ENCODE data around the gene EEF2K. TPM values are rescaled to one million over a fixed set of nuclear protein-coding genes. Genes with fewer than 3 reads are reported as not detected.
A peak's percentile ranks its signal among the peaks of the same experiment; 100 is the strongest.
"Not testable (repeated sequence)": the region's sequence is repeated elsewhere in the genome, so short reads cannot be mapped to it uniquely, and the experiment has no call there.

EEF2K gene
- total RNA-seq, 4 donors from 2014 or later, result 15.6 to 21.3 (median 19.9) TPM

DNA sequence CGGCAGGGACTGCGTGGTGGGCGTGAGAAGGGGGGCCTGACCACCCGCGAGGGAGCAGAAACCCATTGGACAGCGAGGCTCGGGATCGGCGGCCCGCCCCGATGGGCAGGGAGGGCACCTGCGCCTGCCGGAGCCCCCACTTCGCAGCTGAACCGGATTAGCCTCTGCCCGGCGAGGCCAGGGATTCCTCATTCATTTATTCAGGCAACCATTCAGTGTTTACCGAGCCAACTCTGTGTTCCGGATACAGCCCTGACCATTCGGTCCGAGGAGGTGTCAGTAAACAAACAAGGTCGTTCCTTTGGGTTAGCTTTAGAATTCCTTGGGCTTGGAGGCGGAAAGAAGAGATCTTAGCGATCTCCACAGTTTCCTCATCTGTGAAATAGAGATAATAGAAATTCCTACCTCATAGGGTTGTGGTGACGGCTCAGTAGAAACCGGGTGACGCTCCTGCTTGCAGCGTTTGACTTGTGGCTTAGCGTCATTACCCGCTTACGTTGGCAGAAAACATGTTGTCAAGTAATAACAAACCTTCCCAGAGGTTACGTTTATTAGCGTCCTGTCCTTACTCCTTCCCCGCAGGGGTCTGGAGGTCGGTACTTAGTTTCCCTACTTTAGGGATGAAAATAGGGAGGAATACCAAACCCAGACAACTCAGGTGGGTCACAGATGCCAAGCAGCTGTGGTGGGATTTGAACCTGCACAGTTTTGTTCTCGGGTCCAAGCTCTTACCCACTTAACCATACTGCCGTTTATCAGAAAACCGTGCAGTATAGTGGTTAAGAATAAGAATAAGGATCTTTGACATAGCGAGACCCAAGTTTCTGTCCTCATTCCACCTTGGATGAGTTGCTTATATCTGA lies 92.0 kb downstream of the EEF2K start:
- no peaks in the 10 kb centered on the region for H3K27me3 ChIP-seq
- 1 to 2% methylated on average over 25 to 31 of the region's 39 CpGs for WGBS, 2 donors
- peak overlapping the region; percentile 23 to 77 (median 66) for H3K4me3 ChIP-seq (replicated peaks in 1 of 3)
- intact Hi-C loops (cut with DNase I), result loop anchor here (5.0 kb wide), 3 partner anchors 91 to 291 kb away; partner anchors contain the start of genes EEF2K and MOSMO
- peak in 1 of 2 donors; percentile 10 for TF ChIP-seq POLR2A (IDR thresholded peaks at IDR 0.05)
- TF ChIP-seq, protein P1, sequence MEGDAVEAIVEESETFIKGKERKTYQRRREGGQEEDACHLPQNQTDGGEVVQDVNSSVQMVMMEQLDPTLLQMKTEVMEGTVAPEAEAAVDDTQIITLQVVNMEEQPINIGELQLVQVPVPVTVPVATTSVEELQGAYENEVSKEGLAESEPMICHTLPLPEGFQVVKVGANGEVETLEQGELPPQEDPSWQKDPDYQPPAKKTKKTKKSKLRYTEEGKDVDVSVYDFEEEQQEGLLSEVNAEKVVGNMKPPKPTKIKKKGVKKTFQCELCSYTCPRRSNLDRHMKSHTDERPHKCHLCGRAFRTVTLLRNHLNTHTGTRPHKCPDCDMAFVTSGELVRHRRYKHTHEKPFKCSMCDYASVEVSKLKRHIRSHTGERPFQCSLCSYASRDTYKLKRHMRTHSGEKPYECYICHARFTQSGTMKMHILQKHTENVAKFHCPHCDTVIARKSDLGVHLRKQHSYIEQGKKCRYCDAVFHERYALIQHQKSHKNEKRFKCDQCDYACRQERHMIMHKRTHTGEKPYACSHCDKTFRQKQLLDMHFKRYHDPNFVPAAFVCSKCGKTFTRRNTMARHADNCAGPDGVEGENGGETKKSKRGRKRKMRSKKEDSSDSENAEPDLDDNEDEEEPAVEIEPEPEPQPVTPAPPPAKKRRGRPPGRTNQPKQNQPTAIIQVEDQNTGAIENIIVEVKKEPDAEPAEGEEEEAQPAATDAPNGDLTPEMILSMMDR (IDR thresholded peaks at IDR 0.05), result no peak
- H3K4me1 ChIP-seq, result peaks cover 2 to 5% of the 10 kb centered on the region in 2 donors
- no peaks in the 10 kb centered on the region for H3K9me3 ChIP-seq
- peak; percentile 63 to 70 for DNase-seq
- peaks cover 0 to 4% of the 10 kb centered on the region in 2 donors for H3K36me3 ChIP-seq
- H3K27ac ChIP-seq, result peak overlapping the region; percentile 79 to 93 (median 92)

DNA sequence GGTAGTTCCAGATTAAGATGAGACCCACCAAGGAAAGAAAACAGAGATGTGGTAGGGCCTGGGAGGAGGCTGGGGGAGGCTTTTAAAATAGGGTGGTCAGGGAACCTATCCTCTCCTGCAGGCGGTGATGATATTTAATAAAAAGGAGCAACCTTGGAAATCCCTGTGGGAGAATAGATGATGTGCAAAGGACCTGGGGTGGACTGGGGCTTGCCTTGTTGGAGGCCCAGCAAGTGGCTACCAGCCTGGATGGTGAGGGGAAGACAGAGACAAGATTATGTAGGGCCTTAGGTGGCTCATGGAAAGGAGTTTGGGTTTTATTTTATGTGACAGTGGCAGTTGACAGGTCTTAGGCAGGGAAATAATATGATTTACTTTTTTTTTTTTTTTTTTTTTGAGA lies 93.0 kb downstream of the EEF2K start:
- Histone ChIP-seq H3K27me3 (no peaks in the 10 kb centered on the region), H3K27ac (peak overlapping the region in 2 of 3 donors; percentile 92 to 93), H3K4me1 (peaks cover 2 to 5% of the 10 kb centered on the region in 2 donors), H3K4me3 (replicated peaks in 1 of 3) (no peak overlapping the region), H3K36me3 (peaks cover 0 to 6% of the 10 kb centered on the region in 2 donors), H3K9me3 (no peaks in the 10 kb centered on the region)
- DNase-seq, result no peak
- TF ChIP-seq, protein P1 (IDR thresholded peaks at IDR 0.05), result no peak
- no peak for TF ChIP-seq POLR2A (IDR thresholded peaks at IDR 0.05)
- 90 to 97% methylated on average over 1 of the region's 1 CpG for WGBS, 2 donors
- intact Hi-C loops (cut with DNase I), result loop anchor here (5.0 kb wide), 3 partner anchors 92 to 292 kb away; partner anchors contain the start of genes EEF2K and MOSMO

DNA sequence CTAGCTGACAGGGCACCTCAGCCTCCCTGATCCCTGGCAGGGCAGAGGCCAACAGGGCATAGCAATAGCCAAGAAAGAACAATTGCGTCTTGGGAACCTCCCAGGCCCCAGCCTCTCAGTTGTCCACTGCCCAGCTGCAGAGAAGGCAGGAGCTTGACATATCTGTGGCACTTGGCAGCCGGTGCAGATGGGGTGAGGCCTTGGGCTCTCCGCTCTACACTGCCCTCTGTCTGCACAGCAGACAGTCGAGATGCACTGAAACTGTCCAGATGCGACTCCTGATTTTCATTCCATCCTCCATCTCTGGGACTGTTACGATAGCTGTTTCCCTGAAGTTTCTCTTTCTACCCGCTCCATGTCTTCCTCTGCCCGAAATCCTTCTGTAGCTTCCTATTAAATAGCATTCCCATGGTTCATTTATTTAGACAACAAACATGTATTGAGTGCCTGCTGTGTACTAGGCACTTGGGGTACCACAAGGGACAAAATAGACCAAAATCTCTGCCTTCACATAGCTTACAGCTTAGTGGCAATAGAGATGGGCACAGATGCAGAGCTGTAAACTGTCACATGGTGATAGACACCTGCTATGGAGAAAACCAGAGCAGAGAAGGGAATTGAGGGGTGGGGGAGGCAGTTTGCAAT lies 94.5 kb downstream of the EEF2K start:
- H3K4me1 ChIP-seq, result peaks cover 2 to 5% of the 10 kb centered on the region in 2 donors
- intact Hi-C loops (cut with DNase I), result no loop called here
- DNase-seq, result peak; percentile 43 to 62
- no peak for TF ChIP-seq POLR2A (IDR thresholded peaks at IDR 0.05)
- TF ChIP-seq, protein P1 (IDR thresholded peaks at IDR 0.05), result peak in 4 of 6 experiments; percentile 17 to 58 (median 38)
- WGBS, 2 donors, result 57 to 66% methylated on average over 7 to 8 of the region's 8 CpGs
- H3K36me3 ChIP-seq, result peaks cover 0 to 13% of the 10 kb centered on the region in 2 donors
- H3K27ac ChIP-seq, result no peak overlapping the region
- no peak overlapping the region for H3K4me3 ChIP-seq (replicated peaks in 1 of 3)
- H3K27me3 ChIP-seq, result no peaks in the 10 kb centered on the region
- no peaks in the 10 kb centered on the region for H3K9me3 ChIP-seq

DNA sequence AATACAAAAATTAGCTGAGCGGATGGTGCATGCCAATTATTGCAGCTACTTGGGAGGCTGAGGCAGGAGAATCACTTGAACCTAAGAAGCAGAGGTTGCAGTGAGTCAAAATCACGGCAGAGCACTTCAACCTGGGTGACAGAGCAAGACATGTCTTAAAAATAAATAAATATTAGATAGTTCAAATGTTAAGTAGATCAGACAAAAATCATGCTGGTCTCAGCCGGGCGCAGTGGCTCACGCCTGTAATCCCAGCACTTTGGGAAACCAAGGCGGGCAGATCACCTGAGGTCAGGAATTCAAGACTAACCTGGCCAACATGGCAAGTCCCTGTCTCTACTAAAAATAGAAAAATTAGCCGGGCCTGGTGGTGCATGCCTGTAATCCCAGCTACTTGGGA lies 95.3 kb downstream of the EEF2K start:
- peaks cover 0 to 13% of the 10 kb centered on the region in 2 donors for H3K36me3 ChIP-seq
- H3K4me1 ChIP-seq; H3K4me3 ChIP-seq (replicated peaks in 1 of 3); intact Hi-C loops (cut with DNase I); H3K27me3 ChIP-seq; DNase-seq; H3K9me3 ChIP-seq; H3K27ac ChIP-seq: not testable (repeated sequence)
- WGBS, 2 donors, result 92 to 96% methylated on average over 7 of the region's 7 CpGs

DNA sequence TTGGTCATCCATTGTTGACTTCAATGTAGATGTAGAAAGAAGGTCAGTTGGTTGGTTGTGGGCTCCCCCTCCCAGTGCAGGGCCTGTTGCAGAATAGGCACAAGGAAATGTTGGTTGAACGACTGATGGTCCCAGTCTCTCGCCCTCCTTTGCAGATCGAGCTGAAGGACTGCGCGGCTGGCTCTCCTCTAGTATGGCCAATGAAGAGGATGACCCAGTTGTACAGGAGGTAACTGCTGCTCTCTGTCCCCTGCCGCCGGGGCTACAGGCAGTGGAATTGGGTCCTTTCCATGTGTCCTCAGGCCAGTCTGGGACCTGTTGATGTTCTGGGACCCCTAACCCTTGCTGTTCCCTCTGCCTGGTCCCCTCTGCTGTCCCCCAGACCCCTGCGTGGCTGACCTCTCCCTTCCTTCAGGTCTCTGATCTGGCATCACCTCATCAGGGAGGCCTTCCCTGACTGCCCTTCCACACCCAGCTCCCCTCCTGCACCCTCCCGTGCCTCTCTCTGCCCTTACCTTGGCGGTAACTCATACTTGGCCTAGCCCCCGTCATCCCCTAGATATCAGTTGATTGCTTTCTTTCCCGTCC lies 96.8 kb downstream of the EEF2K start:
- Histone ChIP-seq H3K9me3 (no peaks in the 10 kb centered on the region), H3K36me3 (peaks cover 0 to 25% of the 10 kb centered on the region in 2 donors), H3K27me3 (no peaks in the 10 kb centered on the region), H3K4me3 (replicated peaks in 1 of 3) (no peak overlapping the region), H3K4me1 (peaks cover 2 to 5% of the 10 kb centered on the region in 2 donors), H3K27ac (no peak overlapping the region)
- TF ChIP-seq POLR2A (IDR thresholded peaks at IDR 0.05), result no peak
- TF ChIP-seq, protein P1 (IDR thresholded peaks at IDR 0.05), result no peak
- no peak for DNase-seq
- intact Hi-C loops (cut with DNase I), result no loop called here
- 91 to 97% methylated on average over 11 to 12 of the region's 12 CpGs for WGBS, 2 donors

All from thyroid gland (tissue), 4 donors.